HepG2 (cell line): ENCODE data around the gene SRP72. TPM values are rescaled to one million over a fixed set of nuclear protein-coding genes. Genes with fewer than 3 reads are reported as not detected.

ENCODE experiments used
- ATRX ChIP-seq: sonication (generic); formaldehyde crosslinking; IDR thresholded peaks from 2 replicates; pipeline ENCODE4 v1.4.0; 2020; ENCODE audit warnings: missing genetic modification reagents, borderline replicate concordance
- CHD4 ChIP-seq: fragments of 200-600 bp; sonication (generic); IDR thresholded peaks from 2 replicates; pipeline ENCODE4 v1.7.0; 2017; ENCODE audit warnings: mild to moderate bottlenecking, low read length, borderline replicate concordance
- CTCF ChIP-seq: sonication (generic); formaldehyde crosslinking; IDR thresholded peaks from 2 replicates; pipeline ENCODE4 v1.5.0; 2020; ENCODE audit warnings: mild to moderate bottlenecking, missing genetic modification reagents, moderate library complexity
- EED ChIP-seq: sonication (generic); formaldehyde crosslinking; IDR thresholded peaks from 2 replicates; pipeline ENCODE4 v1.5.0; 2020; ENCODE audit warnings: mild to moderate bottlenecking, missing genetic modification reagents
- FUBP1 ChIP-seq: sonication (generic); formaldehyde crosslinking; IDR thresholded peaks from 2 replicates; pipeline ENCODE4 v1.5.1; 2020; ENCODE audit warnings: missing genetic modification reagents, mild to moderate bottlenecking, borderline replicate concordance
- GATA4 ChIP-seq: sonication (generic); IDR thresholded peaks from 2 replicates; pipeline ENCODE4 v1.6.1; 2016; ENCODE audit warnings: antibody characterized with exemption, low read depth, borderline replicate concordance
- GATAD2A ChIP-seq: IDR thresholded peaks from 2 replicates; pipeline ENCODE4 v1.6.1; 2016
- HIVEP1 ChIP-seq: sonication (generic); formaldehyde crosslinking; IDR thresholded peaks from 2 replicates; pipeline ENCODE4 v1.4.0; 2020; ENCODE audit warnings: mild to moderate bottlenecking, missing genetic modification reagents
- KDM2A ChIP-seq: sonication (generic); formaldehyde crosslinking; IDR thresholded peaks from 2 replicates; pipeline ENCODE4 v1.4.0; 2020; ENCODE audit warnings: low read depth, missing genetic modification reagents, borderline replicate concordance
- KLF13 ChIP-seq: sonication (generic); formaldehyde crosslinking; IDR thresholded peaks from 2 replicates; pipeline ENCODE4 v1.4.0; 2020; ENCODE audit warnings: mild to moderate bottlenecking, missing genetic modification reagents
- MAF1 ChIP-seq: sonication (generic); formaldehyde crosslinking; IDR thresholded peaks from 2 replicates; pipeline ENCODE4 v1.5.0; 2020; ENCODE audit warnings: missing genetic modification reagents, borderline replicate concordance
- MAFF ChIP-seq: IDR thresholded peaks from 2 replicates; pipeline ENCODE4 v1.6.1; 2011; ENCODE audit warnings: low read depth, low read length, improper control_type of control experiment
- NCOA1 ChIP-seq: sonication (generic); formaldehyde crosslinking; IDR thresholded peaks from 2 replicates; pipeline ENCODE4 v1.9.0; 2021; ENCODE audit warnings: missing genetic modification reagents
- NFE2L2 ChIP-seq: fragments of 150-350 bp; IDR thresholded peaks from 2 replicates; pipeline ENCODE4 v1.6.1; 2014; ENCODE audit warnings: low read length
- NFKB2 ChIP-seq: sonication (generic); formaldehyde crosslinking; IDR thresholded peaks from 2 replicates; pipeline ENCODE4 v1.4.0; 2020; ENCODE audit warnings: missing genetic modification reagents, borderline replicate concordance
- PAF1 ChIP-seq: IDR thresholded peaks from 2 replicates; pipeline ENCODE4 v1.6.1; 2016; ENCODE audit warnings: missing genetic modification reagents, missing compliant biosample characterization
- PCBP1 ChIP-seq: fragments of 200-400 bp; formaldehyde crosslinking; IDR thresholded peaks from 2 replicates; pipeline ENCODE4 v1.6.1; 2017; ENCODE audit warnings: mild to moderate bottlenecking, low read depth, low read length, borderline replicate concordance
- SMC3 ChIP-seq: IDR thresholded peaks from 2 replicates; pipeline ENCODE4 v1.6.1; 2011; ENCODE audit warnings: low read length, improper control_type of control experiment
- ZNF138 ChIP-seq: sonication (generic); formaldehyde crosslinking; IDR thresholded peaks from 2 replicates; pipeline ENCODE4 v1.5.0; 2020; ENCODE audit warnings: mild to moderate bottlenecking, low read depth, missing genetic modification reagents
- ZNF296 ChIP-seq: sonication (generic); formaldehyde crosslinking; conservative IDR thresholded peaks from 2 replicates; pipeline ENCODE4 v1.5.0; 2020; ENCODE audit warnings: mild to moderate bottlenecking, missing genetic modification reagents
- ZNF557 ChIP-seq: sonication (generic); formaldehyde crosslinking; IDR thresholded peaks from 2 replicates; pipeline ENCODE4 v1.4.0; 2020; ENCODE audit warnings: missing genetic modification reagents
- ZNF567 ChIP-seq: sonication (generic); formaldehyde crosslinking; IDR thresholded peaks from 2 replicates; pipeline ENCODE4 v1.8.1; 2023; ENCODE audit warnings: mild to moderate bottlenecking, missing genetic modification reagents, borderline replicate concordance
- ZNF678 ChIP-seq: sonication (generic); formaldehyde crosslinking; IDR thresholded peaks from 2 replicates; pipeline ENCODE4 v1.4.0; 2020; ENCODE audit warnings: mild to moderate bottlenecking, missing genetic modification reagents
- ZNF749 ChIP-seq: sonication (generic); formaldehyde crosslinking; IDR thresholded peaks from 2 replicates; pipeline ENCODE4 v1.8.0; 2022; ENCODE audit warnings: mild to moderate bottlenecking, missing genetic modification reagents, moderate library complexity, borderline replicate concordance
- ZNF766 ChIP-seq: sonication (generic); formaldehyde crosslinking; IDR thresholded peaks from 2 replicates; pipeline ENCODE4 v1.5.0; 2020; ENCODE audit warnings: missing genetic modification reagents, borderline replicate concordance
- ZNF788 ChIP-seq: sonication (generic); formaldehyde crosslinking; IDR thresholded peaks from 2 replicates; pipeline ENCODE4 v1.5.0; 2020; ENCODE audit warnings: mild to moderate bottlenecking, missing genetic modification reagents, borderline replicate concordance
- polyA plus RNA-seq, 8 experiments: library from polyadenylated mRNA; depleted of rRNA in 3 of 8; stranded (reverse) in 7 of 8; unstranded in 1 of 8; fragments of >200 nt; fragmentation: Illumina TruSeq in 4 of 8; extraction: Trizol in 4 of 8; gene quantifications; 2 replicates each; pipeline versions ENCODE4 v1.2.1 to v1.2.3, GENCODE V29; 2011 to 2016; ENCODE audit warnings: low read depth in 4 of 8, missing spikeins in 1 of 8, mixed read lengths in 1 of 8; ENCODE audit not compliant: insufficient read depth in 1 of 8
- total RNA-seq, 5 experiments: library from RNA; depleted of rRNA; stranded (reverse); fragments of >200 nt; fragmentation: Illumina TruSeq; extraction: Trizol; gene quantifications; 2 replicates each; pipeline ENCODE4 v1.2.3, GENCODE V29; 2016; ENCODE audit warnings: low read depth in 1 of 5
- TF ChIP-seq, protein P1 (sequence below): sonication (generic); formaldehyde crosslinking; IDR thresholded peaks from 2 replicates; pipeline ENCODE4 v1.5.1; 2020; ENCODE audit warnings: mild to moderate bottlenecking, missing genetic modification reagents, borderline replicate concordance

SRP72 gene
- total and polyA plus RNA-seq, 2 of the 13 experiments (the other 11 are each of a cell fraction or from before 2014, with no cell fraction given) = 64.9 to 75.6 TPM

DNA sequence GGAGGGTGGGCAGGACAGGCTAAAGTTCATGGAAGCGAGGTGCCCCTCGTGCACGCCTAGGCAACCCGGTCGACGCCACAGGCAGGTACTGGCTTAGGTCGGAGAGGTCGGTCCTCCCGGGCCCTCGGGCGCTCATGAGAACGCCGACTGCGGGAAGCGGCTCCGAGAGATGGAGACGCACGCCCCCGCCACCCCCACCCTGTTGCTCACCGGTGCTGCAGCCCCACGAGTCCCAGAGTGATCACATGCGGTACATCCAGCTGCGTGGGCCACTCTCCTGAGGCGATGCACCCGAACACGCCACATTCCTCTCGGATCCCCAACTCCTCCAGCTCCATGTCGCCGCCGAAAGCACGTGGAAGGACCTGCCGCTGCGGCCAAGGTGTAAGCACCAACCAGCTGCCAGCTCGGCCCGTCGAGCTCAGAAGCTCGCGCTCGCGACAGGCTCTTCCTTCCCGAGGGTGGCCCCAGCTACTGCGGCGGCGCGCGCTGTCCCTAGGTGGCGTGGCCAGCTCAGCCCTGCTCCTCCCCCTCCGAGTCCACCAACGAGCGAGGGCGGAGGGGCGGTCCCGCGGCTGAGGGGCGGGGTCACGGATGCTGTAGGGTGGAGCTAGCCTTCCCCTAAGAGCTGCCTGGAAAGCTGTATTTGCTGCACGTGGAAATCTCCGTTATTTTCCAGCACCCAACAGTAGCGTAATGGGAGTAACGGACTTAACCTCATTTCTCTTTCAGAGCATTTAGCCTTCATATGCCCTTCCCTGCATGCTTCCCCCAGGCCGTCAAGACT is 32.1 kb upstream of the SRP72 start, which contains the start of gene PPAT (continued):
- TF ChIP-seq ZNF766 (no peak), GATAD2A (peak; percentile 2), CTCF (CRISPR knock-in tag) (peak; percentile 62), ZNF749 (CRISPR knock-in tag) (0 out of 2 replicates have a peak, but pooled peaks have one; percentile 6), MAF1 (CRISPR knock-in tag) (no peak), ZNF567 (CRISPR knock-in tag) (no peak), EED (CRISPR knock-in tag) (no peak), PCBP1 (no peak), MAFF (no peak), ZNF678 (CRISPR knock-in tag) (no peak), HIVEP1 (CRISPR knock-in tag) (peak; percentile 94), ZNF296 (CRISPR knock-in tag) (no peak), ZNF788 (CRISPR knock-in tag) (peak; percentile 54; the same call in 1 of the 2 replicates), KDM2A (0 out of 2 replicates have a peak, but pooled peaks have one; percentile 13), FUBP1 (CRISPR knock-in tag) (no peak), GATA4 (no peak), NFKB2 (CRISPR knock-in tag) (0 out of 2 replicates have a peak, but pooled peaks have one; percentile 33), ATRX (CRISPR knock-in tag) (no peak), ZNF557 (CRISPR knock-in tag) (no peak; the same call in 1 of the 2 replicates), PAF1 (CRISPR knock-in tag) (no peak), KLF13 (CRISPR knock-in tag) (no peak), NFE2L2 (no peak), CHD4 (no peak), SMC3 (no peak), ZNF138 (CRISPR knock-in tag) (no peak), NCOA1 (no peak)
- TF ChIP-seq, protein P1, sequence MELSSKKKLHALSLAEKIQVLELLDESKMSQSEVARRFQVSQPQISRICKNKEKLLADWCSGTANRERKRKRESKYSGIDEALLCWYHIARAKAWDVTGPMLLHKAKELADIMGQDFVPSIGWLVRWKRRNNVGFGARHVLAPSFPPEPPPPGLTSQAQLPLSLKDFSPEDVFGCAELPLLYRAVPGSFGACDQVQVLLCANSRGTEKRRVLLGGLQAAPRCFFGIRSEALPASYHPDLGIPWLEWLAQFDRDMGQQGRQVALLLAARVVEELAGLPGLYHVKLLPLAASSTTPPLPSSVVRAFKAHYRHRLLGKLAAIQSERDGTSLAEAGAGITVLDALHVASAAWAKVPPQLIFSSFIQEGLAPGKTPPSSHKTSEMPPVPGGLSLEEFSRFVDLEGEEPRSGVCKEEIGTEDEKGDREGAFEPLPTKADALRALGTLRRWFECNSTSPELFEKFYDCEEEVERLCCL (CRISPR knock-in tag) = no peak; the same call in 1 of the 2 replicates
